Chondrocyte (in vitro differentiated cells): Measurements from ENCODE around the gene RRM2. TPM values are rescaled to one million over a fixed set of nuclear protein-coding genes. Genes with fewer than 3 reads are reported as not detected.

Experiments used
- DNase-seq: peaks from one replicate; pipeline ENCODE4 v3.0.0; 2021; ENCODE audit warnings: mixed read lengths, low spot score
- H3K27ac Mint-ChIP-seq: one replicate; pipeline ENCODE4 v1.8.0; 2021; ENCODE audit warnings: mild to moderate bottlenecking, moderate library complexity, mixed read lengths; ENCODE audit not compliant: unreplicated experiment
- H3K27me3 Mint-ChIP-seq: 2 replicates; pipeline ENCODE4 v1.8.0; 2021; ENCODE audit warnings: low read depth, mixed read lengths
- H3K36me3 Mint-ChIP-seq: 2 replicates; pipeline ENCODE4 v1.8.0; 2021; ENCODE audit warnings: low read depth, mixed read lengths
- H3K4me1 Mint-ChIP-seq: 2 replicates; pipeline ENCODE4 v1.8.0; 2021; ENCODE audit warnings: low read depth, mild to moderate bottlenecking, mixed read lengths
- H3K4me3 Mint-ChIP-seq: one replicate; pipeline ENCODE4 v1.8.0; 2021; ENCODE audit warnings: mild to moderate bottlenecking, moderate library complexity, mixed read lengths; ENCODE audit not compliant: unreplicated experiment
- H3K9me3 Mint-ChIP-seq: 2 replicates; pipeline ENCODE4 v1.8.0; 2021; ENCODE audit warnings: low read depth, mixed read lengths
- CTCF ChIP-seq: fragments of 200-600 bp; sonication (generic); IDR thresholded peaks from 2 replicates; pipeline ENCODE4 v1.5.0; 2021; ENCODE audit warnings: antibody characterized with exemption, mild to moderate bottlenecking, moderate library complexity
- total RNA-seq: library from RNA; stranded (reverse); gene quantifications from 3 replicates; pipeline ENCODE4 v1.2.1, GENCODE V29; 2021

The RRM2 gene
- total RNA-seq, 1 donor from 2014 or later = 25.7 TPM

DNA sequence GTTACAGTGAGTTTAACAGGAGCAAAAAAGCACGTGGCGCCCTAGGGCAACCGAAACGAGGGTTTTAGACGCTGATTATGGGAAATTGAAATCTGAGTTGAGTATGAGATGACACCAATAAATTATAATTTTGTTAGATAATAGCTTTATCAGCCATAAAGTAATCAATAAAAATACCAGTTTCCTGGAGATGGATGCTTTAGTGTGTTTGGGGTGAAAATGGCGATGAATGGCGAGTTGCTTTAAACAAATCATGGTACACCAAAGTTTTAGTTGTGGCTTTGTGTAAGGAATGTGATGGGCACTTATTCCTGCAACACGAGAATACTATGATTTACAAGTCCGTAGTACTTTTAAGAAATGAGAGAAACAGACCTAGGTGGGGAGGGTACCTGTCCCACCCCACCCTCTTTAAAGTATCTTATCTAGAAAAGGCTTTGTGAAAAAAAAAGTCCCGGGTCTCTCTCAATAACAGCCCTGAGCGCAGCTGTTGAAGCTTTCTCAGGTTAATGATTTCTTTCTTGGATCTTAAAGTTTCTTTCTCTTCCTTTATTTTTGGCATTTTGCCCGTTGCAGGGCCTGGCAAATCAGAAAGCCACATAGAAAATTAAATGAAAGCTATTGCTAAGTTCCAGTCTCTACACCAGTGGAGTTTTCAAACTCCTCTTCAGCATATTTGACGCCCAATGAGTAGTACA, 1.5 kb upstream of the RRM2 start:
- peak overlapping the region; percentile 95 for H3K27ac Mint-ChIP-seq
- TF ChIP-seq CTCF = no peak
- no peaks in the 10 kb centered on the region for H3K36me3 Mint-ChIP-seq
- peaks cover 40% of the 10 kb centered on the region for H3K4me1 Mint-ChIP-seq
- H3K27me3 Mint-ChIP-seq = no peaks in the 10 kb centered on the region
- peak overlapping the region; percentile 97 for H3K4me3 Mint-ChIP-seq
- no peak for DNase-seq
- no peaks in the 10 kb centered on the region for H3K9me3 Mint-ChIP-seq

- no peaks in the 10 kb centered on the region for H3K27me3 Mint-ChIP-seq
- H3K4me3 Mint-ChIP-seq = peak overlapping the region; percentile 78
- peak; percentile 38 for DNase-seq
- H3K36me3 Mint-ChIP-seq = no peaks in the 10 kb centered on the region
- TF ChIP-seq CTCF = no peak
- no peaks in the 10 kb centered on the region for H3K9me3 Mint-ChIP-seq
- H3K4me1 Mint-ChIP-seq = peaks cover 40% of the 10 kb centered on the region
- H3K27ac Mint-ChIP-seq = peak overlapping the region; percentile 47
Observed at GRCh38 chr2:10123281-10123680, 742 bp downstream of the RRM2 start.

GRCh38 chr2:10124538-10125045, 2.1 kb downstream of the RRM2 start:
- no peaks in the 10 kb centered on the region for H3K27me3 Mint-ChIP-seq
- H3K4me3 Mint-ChIP-seq = peak overlapping the region; percentile 78
- DNase-seq = no peak
- peak; percentile 95 for TF ChIP-seq CTCF
- H3K27ac Mint-ChIP-seq = peak overlapping the region; percentile 50
- H3K9me3 Mint-ChIP-seq = no peaks in the 10 kb centered on the region
- H3K36me3 Mint-ChIP-seq = no peaks in the 10 kb centered on the region
- peaks cover 40% of the 10 kb centered on the region for H3K4me1 Mint-ChIP-seq

DNA sequence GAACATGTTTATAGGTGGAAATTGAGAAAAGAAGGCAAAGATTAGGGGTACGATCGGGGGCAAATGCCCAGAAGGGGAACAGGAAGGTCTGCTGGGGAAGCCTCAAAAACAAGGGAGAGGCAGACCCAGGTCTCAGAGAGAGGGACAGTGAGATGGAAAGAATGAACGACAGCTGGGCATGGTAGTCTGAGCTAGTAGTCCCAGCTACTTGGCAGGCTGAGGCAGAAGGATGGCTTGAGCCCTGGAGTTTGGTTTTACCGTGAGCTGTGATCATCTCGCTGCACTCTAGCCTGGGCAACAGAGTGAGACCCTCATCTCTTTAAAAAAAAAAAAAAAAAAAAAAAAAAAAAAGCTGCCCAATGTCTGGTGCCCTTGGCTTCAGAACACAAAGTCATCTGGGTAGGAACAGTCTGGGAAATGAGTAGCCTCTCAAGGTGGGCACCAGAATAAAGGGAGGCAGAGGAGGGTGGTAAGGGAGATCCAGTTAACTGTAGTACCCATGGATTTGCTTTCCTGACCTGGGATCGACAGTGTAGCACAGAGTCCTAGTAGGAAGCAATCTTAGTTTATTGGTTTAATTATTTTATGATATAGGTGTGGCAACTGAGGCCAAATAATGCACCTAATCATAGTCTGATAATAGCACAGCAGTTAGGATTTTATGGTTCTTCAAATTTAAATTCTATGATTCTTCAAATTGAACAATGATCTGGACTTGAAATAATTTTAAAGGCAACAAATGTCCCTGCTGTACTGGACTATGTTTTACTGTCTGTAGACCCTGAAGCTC, 3.5 kb downstream of the RRM2 start:
- H3K27me3 Mint-ChIP-seq = no peaks in the 10 kb centered on the region
- DNase-seq = no peak
- no peaks in the 10 kb centered on the region for H3K9me3 Mint-ChIP-seq
- H3K36me3 Mint-ChIP-seq = no peaks in the 10 kb centered on the region
- no peak overlapping the region for H3K4me3 Mint-ChIP-seq
- H3K27ac Mint-ChIP-seq = no peak overlapping the region
- peaks cover 35% of the 10 kb centered on the region for H3K4me1 Mint-ChIP-seq
- no peak for TF ChIP-seq CTCF

DNA sequence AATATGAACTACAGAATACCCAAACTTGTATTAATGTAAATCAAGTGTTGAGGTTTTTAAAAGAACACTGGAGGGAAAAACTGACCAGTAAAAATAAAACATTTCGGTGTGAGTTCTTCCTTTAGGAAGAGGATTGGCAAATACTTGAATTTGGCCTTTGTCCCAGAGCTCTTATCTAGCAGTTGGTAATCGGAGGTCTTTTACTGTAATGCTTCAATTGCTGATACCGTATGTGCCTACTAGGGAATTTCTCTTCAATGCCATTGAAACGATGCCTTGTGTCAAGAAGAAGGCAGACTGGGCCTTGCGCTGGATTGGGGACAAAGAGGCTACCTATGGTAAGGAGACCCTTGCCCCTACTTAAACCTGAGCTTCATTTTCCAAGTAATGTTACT, 4.1 kb downstream of the RRM2 start:
- TF ChIP-seq CTCF = no peak

More for the DNA sequence above, 4.1 kb downstream of the RRM2 start:
- Mint-ChIP-seq H3K36me3 (no peaks in the 10 kb centered on the region), H3K27ac (no peak overlapping the region), H3K4me3 (no peak overlapping the region), H3K4me1 (peaks cover 29% of the 10 kb centered on the region), H3K9me3 (no peaks in the 10 kb centered on the region), H3K27me3 (no peaks in the 10 kb centered on the region)
- no peak for DNase-seq
